Measurements from ENCODE around the gene KRT77.

Gene KRT77

DNA sequence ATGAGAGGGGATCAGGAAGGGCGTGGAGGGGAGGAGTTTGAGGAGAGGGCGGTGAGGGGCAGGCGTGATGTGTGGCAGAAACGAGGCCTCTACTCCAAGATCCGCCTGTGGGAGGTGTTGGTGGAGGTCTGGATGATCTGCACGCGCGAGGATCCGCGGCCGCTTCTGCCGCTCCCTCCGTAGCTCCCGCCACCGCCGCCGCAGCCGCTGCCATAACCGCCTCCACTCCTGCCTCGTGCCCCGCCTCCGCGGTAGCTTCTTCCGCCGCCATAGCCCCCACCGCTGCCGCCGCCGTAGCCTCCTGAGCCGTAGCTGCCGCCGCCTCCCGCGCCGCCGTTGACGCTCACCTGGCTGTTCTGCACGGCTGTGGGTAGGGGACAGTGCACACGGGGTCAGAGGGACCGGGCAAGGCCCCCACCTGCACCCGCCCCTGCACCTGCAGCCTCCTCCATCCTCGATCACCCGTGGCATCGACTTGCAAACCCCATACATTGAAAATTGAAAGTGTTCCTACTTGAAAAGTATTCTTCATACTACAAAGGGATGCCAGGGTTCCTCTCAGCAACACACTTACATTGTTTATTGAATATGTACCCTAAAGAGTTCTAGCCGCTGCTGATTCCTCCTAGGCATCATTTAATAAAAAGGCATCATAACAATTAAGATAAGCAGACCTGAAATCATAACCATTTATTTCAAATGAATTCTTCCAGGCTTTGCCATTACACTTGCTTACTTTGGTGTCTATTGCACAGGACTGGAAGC lies 12.1 kb downstream of the KRT77 start:
- Mint-ChIP-seq H3K27ac (peak overlapping the region; percentile 29), H3K4me1 (ENCODE audit: low read depth) (peaks cover 50% of the 10 kb centered on the region), H3K4me3 (peak overlapping the region; percentile 88), H3K36me3 (no peaks in the 10 kb centered on the region), H3K27me3 (no peaks in the 10 kb centered on the region), H3K9me3 (ENCODE audit: low read depth) (no peaks in the 10 kb centered on the region)

- Mint-ChIP-seq H3K27me3 (no peaks in the 10 kb centered on the region), H3K4me3 (peak overlapping the region; percentile 88), H3K27ac (peak overlapping the region; percentile 29)
These were observed 12.8 kb downstream of the KRT77 start for GRCh38 chr12:52690351-52691075.

DNA sequence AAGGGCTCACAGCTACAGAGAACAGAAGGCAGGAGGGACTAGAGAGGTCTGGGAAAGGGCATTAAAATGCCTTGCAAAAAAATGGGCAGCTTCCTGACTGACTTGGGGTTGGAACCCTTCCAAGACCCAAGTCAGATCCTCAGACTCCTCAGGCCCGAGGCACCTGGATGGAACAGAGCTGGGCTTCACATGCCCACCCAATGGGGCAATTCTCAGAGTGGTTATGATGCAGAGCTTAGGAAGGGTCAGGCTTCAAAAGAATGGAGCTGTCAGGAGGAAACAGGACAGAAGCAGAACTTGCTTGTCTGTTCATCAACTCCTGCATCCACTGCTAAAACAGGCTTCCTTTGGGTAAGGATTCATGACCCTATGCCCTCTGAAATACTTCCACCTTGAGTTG lies 13.4 kb downstream of the KRT77 start:
- Mint-ChIP-seq H3K9me3 (ENCODE audit: low read depth) (no peaks in the 10 kb centered on the region), H3K27me3 (no peaks in the 10 kb centered on the region), H3K4me3 (peak overlapping the region; percentile 88), H3K27ac (no peak overlapping the region), H3K36me3 (no peaks in the 10 kb centered on the region), H3K4me1 (ENCODE audit: low read depth) (peaks cover 50% of the 10 kb centered on the region)

More at GRCh38 chr12:52690351-52691075, 12.8 kb downstream of the KRT77 start:
- H3K9me3 Mint-ChIP-seq (ENCODE audit: low read depth), result no peaks in the 10 kb centered on the region
- peaks cover 50% of the 10 kb centered on the region for H3K4me1 Mint-ChIP-seq (ENCODE audit: low read depth)
- no peaks in the 10 kb centered on the region for H3K36me3 Mint-ChIP-seq

DNA sequence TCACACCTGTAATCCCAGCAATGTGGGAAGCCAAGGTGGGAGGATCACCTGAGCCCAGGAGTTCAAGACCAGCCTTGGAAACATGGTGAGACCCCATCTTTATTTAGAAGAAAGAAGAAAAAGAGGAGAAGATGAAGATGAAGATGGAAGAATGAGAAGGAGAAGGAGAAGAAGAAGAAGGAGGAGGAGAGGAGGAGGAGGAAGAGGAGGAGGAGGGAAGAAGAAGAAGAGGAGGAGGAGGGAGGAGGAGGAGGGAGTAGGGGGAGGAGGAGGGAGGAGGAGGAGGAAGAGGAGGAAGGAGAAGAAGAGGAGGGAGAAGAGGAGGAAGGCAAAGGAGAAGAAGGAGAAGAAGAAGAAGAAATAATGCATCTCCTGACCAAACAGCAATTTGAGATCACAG lies 14.1 kb downstream of the KRT77 start:
- Mint-ChIP-seq H3K27ac (no peak overlapping the region), H3K4me3 (no peak overlapping the region), H3K27me3 (no peaks in the 10 kb centered on the region)

GRCh38 chr12:52688481-52688880 lies 14.8 kb downstream of the KRT77 start:
- Mint-ChIP-seq H3K36me3 (no peaks in the 10 kb centered on the region), H3K4me1 (ENCODE audit: low read depth) (peaks cover 55% of the 10 kb centered on the region), H3K9me3 (ENCODE audit: low read depth) (no peaks in the 10 kb centered on the region), H3K27me3 (no peaks in the 10 kb centered on the region), H3K27ac (no peak overlapping the region), H3K4me3 (no peak overlapping the region)

More for the DNA sequence above, 14.1 kb downstream of the KRT77 start:
- Mint-ChIP-seq H3K36me3 (no peaks in the 10 kb centered on the region), H3K4me1 (ENCODE audit: low read depth) (peaks cover 50% of the 10 kb centered on the region), H3K9me3 (ENCODE audit: low read depth) (no peaks in the 10 kb centered on the region)

DNA sequence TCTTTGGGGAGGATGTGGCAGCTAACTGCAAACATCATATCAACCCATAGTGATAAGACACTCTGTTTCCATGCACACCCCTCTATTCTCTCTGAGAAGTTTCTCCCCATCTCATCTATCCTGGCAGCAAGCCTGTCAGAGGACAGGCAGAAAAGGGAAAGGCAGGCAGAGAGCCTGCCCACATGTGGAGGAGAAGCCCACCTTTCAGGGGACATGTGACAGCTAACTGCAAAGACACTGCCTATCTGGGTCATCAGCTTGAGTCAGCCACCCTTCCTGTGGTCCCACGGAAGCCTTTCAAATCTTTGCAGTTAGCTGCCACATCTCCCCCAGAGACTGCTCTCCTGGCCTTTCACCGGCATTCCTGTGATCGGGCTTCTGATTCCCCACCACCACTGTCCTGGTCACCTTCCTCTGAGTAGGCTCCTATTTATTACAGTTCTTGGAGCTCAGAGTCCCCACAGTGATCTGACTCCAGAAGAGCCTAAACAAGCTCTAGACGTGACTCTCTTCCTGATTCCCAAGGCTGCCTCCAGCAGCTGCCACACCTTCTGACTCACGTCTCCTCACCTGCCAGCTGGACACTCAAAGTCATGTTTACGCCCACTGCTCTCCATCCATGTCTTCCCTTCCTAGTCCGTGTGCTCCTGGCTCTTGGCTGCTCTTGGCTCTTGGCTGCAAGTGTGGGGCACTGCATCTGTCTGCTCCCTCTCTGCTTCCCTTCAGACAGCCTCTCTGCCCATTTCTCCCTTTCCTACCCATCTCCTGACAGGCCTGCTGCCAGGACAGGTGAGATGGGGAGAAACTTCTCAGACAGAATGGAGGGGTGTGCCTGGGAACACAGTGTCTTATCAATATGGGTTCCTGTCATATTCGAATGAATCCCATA lies 15.6 kb downstream of the KRT77 start:
- Mint-ChIP-seq H3K36me3 (no peaks in the 10 kb centered on the region), H3K27me3 (no peaks in the 10 kb centered on the region), H3K27ac (no peak overlapping the region), H3K4me1 (ENCODE audit: low read depth) (peaks cover 60% of the 10 kb centered on the region), H3K4me3 (no peak overlapping the region), H3K9me3 (ENCODE audit: low read depth) (no peaks in the 10 kb centered on the region)

GRCh38 chr12:52686756-52687487 lies 16.4 kb downstream of the KRT77 start:
- Mint-ChIP-seq H3K9me3 (ENCODE audit: low read depth) (no peaks in the 10 kb centered on the region), H3K27ac (no peak overlapping the region), H3K4me3 (no peak overlapping the region), H3K36me3 (no peaks in the 10 kb centered on the region), H3K27me3 (no peaks in the 10 kb centered on the region), H3K4me1 (ENCODE audit: low read depth) (peaks cover 63% of the 10 kb centered on the region)

DNA sequence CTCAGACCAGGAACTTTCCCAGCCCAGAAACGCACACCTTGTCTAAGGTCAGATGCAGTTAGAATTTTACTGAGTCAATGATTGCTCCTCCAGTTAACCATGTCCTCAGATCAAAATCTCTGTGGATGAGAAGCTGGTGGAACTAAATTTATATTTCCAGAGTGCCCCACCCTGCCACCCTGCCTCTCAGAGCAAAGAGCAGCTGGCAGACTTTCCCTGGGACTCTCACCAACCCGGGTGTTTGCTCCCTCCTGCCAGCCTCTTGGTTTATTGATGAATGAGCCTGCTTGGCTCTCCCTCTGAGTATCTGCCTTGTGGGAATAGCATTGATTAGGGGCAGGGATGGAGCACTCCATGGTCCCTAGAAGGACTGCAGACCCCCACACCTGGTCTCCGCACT lies 17.3 kb downstream of the KRT77 start:
- Mint-ChIP-seq H3K27ac (no peak overlapping the region), H3K4me1 (ENCODE audit: low read depth) (peaks cover 63% of the 10 kb centered on the region), H3K4me3 (no peak overlapping the region), H3K36me3 (no peaks in the 10 kb centered on the region), H3K9me3 (ENCODE audit: low read depth) (no peaks in the 10 kb centered on the region), H3K27me3 (no peaks in the 10 kb centered on the region)

DNA sequence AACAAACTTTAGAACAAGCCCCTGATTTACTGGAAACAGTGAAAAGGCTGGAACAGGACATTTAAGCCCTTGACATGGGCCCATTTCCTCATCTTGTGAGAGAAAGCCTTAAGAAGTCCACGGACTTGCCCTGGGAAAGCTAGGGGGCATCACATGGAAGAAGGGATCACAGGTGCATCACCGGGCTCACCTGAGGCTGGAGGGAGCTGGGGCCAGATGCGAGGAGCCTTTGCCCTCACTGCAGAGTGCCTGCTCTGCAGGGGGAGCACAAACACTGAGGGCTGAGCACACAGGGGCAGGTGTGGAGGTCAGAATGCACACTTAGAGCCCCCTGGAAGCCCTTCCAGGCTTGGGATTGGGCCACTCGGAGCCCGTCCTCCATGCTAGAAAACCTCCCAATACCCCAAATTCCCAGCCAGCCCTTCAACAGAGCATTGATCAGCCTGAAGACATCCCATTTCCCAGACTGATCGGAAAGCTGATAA lies 17.9 kb downstream of the KRT77 start:
- peaks cover 63% of the 10 kb centered on the region for H3K4me1 Mint-ChIP-seq (ENCODE audit: low read depth)
- no peaks in the 10 kb centered on the region for H3K27me3 Mint-ChIP-seq
- no peaks in the 10 kb centered on the region for H3K36me3 Mint-ChIP-seq
- H3K9me3 Mint-ChIP-seq (ENCODE audit: low read depth), result no peaks in the 10 kb centered on the region
- no peak overlapping the region for H3K27ac Mint-ChIP-seq
- H3K4me3 Mint-ChIP-seq, result no peak overlapping the region

- no peaks in the 10 kb centered on the region for H3K36me3 Mint-ChIP-seq
- H3K27ac Mint-ChIP-seq, result no peak overlapping the region
- no peaks in the 10 kb centered on the region for H3K27me3 Mint-ChIP-seq
- no peak overlapping the region for H3K4me3 Mint-ChIP-seq
- H3K9me3 Mint-ChIP-seq (ENCODE audit: low read depth), result no peaks in the 10 kb centered on the region
- H3K4me1 Mint-ChIP-seq (ENCODE audit: low read depth), result peaks cover 59% of the 10 kb centered on the region
These were observed 18.9 kb downstream of the KRT77 start for GRCh38 chr12:52684431-52684830.

- H3K27me3 Mint-ChIP-seq, result no peaks in the 10 kb centered on the region
- H3K27ac Mint-ChIP-seq, result no peak overlapping the region
- no peak overlapping the region for H3K4me3 Mint-ChIP-seq
- H3K36me3 Mint-ChIP-seq, result no peaks in the 10 kb centered on the region
- H3K4me1 Mint-ChIP-seq (ENCODE audit: low read depth), result peaks cover 59% of the 10 kb centered on the region
- no peaks in the 10 kb centered on the region for H3K9me3 Mint-ChIP-seq (ENCODE audit: low read depth)
These were observed 19.6 kb downstream of the KRT77 start for GRCh38 chr12:52683575-52684300.

- Mint-ChIP-seq H3K27me3 (no peaks in the 10 kb centered on the region), H3K36me3 (no peaks in the 10 kb centered on the region), H3K9me3 (ENCODE audit: low read depth) (no peaks in the 10 kb centered on the region), H3K27ac (no peak overlapping the region), H3K4me1 (ENCODE audit: low read depth) (peaks cover 53% of the 10 kb centered on the region), H3K4me3 (no peak overlapping the region)
These were observed 20.3 kb downstream of the KRT77 start for GRCh38 chr12:52682938-52683574.

- Mint-ChIP-seq H3K36me3 (no peaks in the 10 kb centered on the region), H3K9me3 (ENCODE audit: low read depth) (no peaks in the 10 kb centered on the region), H3K4me1 (ENCODE audit: low read depth) (peaks cover 46% of the 10 kb centered on the region), H3K27me3 (no peaks in the 10 kb centered on the region), H3K4me3 (no peak overlapping the region), H3K27ac (no peak overlapping the region)
These were observed 21.0 kb downstream of the KRT77 start for GRCh38 chr12:52682381-52682660.

Measured in activated naive CD8-positive, alpha-beta T cell (primary cell).